ENCODE results near the gene PHF12. TPM values are rescaled to one million over a fixed set of nuclear protein-coding genes. Genes with fewer than 3 reads are reported as not detected.

PHF12 gene
- polyA plus RNA-seq, 2 of the 4 experiments (the other 2 are of a cell fraction) = 25.3 to 29.9 TPM

DNA sequence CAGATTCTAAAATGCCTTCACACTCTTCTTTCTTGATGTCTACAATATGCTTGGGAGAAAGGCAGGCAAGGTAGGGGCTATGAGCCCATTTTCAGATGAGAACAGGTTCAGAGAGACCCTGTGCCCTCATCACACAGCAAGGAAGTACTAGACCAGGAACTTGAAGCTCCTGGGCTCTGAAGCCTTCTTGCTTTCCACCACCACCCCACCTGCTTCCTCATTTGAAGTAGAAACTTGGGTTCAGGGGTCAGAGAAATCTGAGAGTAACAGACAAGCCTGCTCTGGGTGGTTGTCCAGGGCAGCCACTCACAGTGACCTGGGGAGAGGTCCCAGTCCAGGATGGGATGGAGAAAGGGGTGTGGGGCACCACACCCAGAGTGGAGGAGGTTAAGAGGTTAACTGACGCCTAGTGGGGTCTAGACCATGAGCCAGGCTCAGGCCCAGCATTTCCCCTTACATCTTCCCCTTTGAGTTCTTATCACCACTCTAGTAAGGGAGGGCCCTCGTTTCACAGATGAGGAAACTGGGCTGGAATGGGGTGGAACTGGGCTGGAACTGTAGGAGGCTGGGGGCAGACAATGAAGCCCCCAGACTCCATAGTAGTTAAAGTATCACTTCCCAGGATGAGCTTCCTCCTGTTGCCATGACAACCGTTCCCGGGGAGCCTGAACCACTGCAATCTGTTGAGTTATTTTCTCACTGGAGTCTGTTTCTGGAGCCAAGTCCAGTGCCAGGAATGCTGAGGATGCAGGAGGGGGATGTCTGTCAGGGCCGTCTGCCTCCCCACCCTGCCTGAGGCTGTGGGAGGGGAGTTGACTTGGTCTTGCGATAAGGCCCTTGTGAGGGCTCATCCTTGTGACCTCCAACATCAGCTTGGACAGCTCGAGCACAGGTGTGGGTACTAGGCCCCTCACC is 16.2 kb upstream of the PHF12 start:
- H3K4me3 ChIP-seq = no peak overlapping the region
- H3K9me3 ChIP-seq = no peaks in the 10 kb centered on the region
- DNase-seq (ENCODE audit: low read depth in 1 of 2, low spot score in 1 of 2) (no peak), FAIRE-seq (no peak), ATAC-seq (no peak)
- CTCF ChIA-PET = interaction anchor here (0.8 to 7.8 kb wide), 15 partner anchors 11 to 240 kb away, joined by 3 to 255 read pairs (median 4); no protein-coding TSS in a partner anchor
- H3K27ac ChIP-seq = no peak overlapping the region
- WGBS (ENCODE audit: missing lambda C conversion rate) = 43% methylated on average over 7 of the region's 7 CpGs
- H3K4me2 ChIP-seq = no peak overlapping the region
- 0 out of 3 replicates have a peak, but pooled peaks cover 6% of the 10 kb centered on the region for H3K4me1 ChIP-seq
- TF ChIP-seq FOSL2 (IDR thresholded peaks at IDR 0.05) (no peak), FOSL2 (CRISPR knock-in tag; IDR thresholded peaks at IDR 0.05) (no peak)
- POLR2A ChIA-PET = no interaction called here

GRCh38 chr17:28963841-28964240 is 12.5 kb upstream of the PHF12 start:
- ChIA-PET CTCF (interaction anchor here (0.7 to 15.4 kb wide), 21 partner anchors 8 to 255 kb away, joined by 3 to 1025 read pairs (median 6); partner anchors contain the start of genes PHF12 and TLCD1), POLR2A (interaction anchor here (0.9 kb wide), 1 partner anchor 236 kb away, joined by 3 read pairs; no protein-coding TSS in a partner anchor)
- Histone ChIP-seq H3K9me3 (no peaks in the 10 kb centered on the region), H3K4me2 (no peak overlapping the region), H3K27ac (no peak overlapping the region), H3K4me1 (0 out of 3 replicates have a peak, but pooled peaks cover 6% of the 10 kb centered on the region), H3K4me3 (no peak overlapping the region)
- TF ChIP-seq ZC3H11A (IDR thresholded peaks at IDR 0.05) = no peak
- TF ChIP-seq SREBF2 (IDR thresholded peaks at IDR 0.05) = no peak
- no peak for TF ChIP-seq TFCP2L1 (CRISPR knock-in tag; IDR thresholded peaks at IDR 0.05)
- ATAC-seq = no peak
- FAIRE-seq = no peak
- WGBS (ENCODE audit: missing lambda C conversion rate) = 44% methylated on average over 7 of the region's 8 CpGs
- no peak for DNase-seq (ENCODE audit: low read depth in 1 of 2, low spot score in 1 of 2)

- FAIRE-seq (no peak), ATAC-seq (no peak), DNase-seq (ENCODE audit: low read depth in 1 of 2, low spot score in 1 of 2) (no peak)
- TF ChIP-seq NFE2L2 (conservative IDR thresholded peaks at IDR 0.05; ENCODE audit: low read length) = no peak
- TF ChIP-seq MYC (IDR thresholded peaks at IDR 0.05; ENCODE audit: borderline replicate concordance, low read length) = no peak
- no peak for TF ChIP-seq RCOR1 (IDR thresholded peaks at IDR 0.05; ENCODE audit: low read depth, low read length)
- TF ChIP-seq JUNB (IDR thresholded peaks at IDR 0.05) = no peak
- no peak for TF ChIP-seq SMC3 (IDR thresholded peaks at IDR 0.05)
- no peak for TF ChIP-seq HOXA7 (CRISPR knock-in tag; IDR thresholded peaks at IDR 0.05)
- no peak for TF ChIP-seq CHD4 (IDR thresholded peaks at IDR 0.05; ENCODE audit: borderline replicate concordance)
- TF ChIP-seq FOSL2 (IDR thresholded peaks at IDR 0.05) = no peak
- TF ChIP-seq FOSL2 (CRISPR knock-in tag; IDR thresholded peaks at IDR 0.05) = no peak
- no peak for TF ChIP-seq MAZ (IDR thresholded peaks at IDR 0.05; ENCODE audit: borderline replicate concordance, low read depth, low read length)
- no peak for TF ChIP-seq HEYL (CRISPR knock-in tag; IDR thresholded peaks at IDR 0.05)
- TF ChIP-seq, protein P1, sequence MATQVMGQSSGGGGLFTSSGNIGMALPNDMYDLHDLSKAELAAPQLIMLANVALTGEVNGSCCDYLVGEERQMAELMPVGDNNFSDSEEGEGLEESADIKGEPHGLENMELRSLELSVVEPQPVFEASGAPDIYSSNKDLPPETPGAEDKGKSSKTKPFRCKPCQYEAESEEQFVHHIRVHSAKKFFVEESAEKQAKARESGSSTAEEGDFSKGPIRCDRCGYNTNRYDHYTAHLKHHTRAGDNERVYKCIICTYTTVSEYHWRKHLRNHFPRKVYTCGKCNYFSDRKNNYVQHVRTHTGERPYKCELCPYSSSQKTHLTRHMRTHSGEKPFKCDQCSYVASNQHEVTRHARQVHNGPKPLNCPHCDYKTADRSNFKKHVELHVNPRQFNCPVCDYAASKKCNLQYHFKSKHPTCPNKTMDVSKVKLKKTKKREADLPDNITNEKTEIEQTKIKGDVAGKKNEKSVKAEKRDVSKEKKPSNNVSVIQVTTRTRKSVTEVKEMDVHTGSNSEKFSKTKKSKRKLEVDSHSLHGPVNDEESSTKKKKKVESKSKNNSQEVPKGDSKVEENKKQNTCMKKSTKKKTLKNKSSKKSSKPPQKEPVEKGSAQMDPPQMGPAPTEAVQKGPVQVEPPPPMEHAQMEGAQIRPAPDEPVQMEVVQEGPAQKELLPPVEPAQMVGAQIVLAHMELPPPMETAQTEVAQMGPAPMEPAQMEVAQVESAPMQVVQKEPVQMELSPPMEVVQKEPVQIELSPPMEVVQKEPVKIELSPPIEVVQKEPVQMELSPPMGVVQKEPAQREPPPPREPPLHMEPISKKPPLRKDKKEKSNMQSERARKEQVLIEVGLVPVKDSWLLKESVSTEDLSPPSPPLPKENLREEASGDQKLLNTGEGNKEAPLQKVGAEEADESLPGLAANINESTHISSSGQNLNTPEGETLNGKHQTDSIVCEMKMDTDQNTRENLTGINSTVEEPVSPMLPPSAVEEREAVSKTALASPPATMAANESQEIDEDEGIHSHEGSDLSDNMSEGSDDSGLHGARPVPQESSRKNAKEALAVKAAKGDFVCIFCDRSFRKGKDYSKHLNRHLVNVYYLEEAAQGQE (IDR thresholded peaks at IDR 0.05) = no peak
- TF ChIP-seq EP300 (IDR thresholded peaks at IDR 0.05) = no peak
- no peak for TF ChIP-seq BHLHE40 (IDR thresholded peaks at IDR 0.05; ENCODE audit: low read depth, low read length)
- TF ChIP-seq RARB (CRISPR knock-in tag; IDR thresholded peaks at IDR 0.05) = no peak
- no peak for TF ChIP-seq NPAS2 (CRISPR knock-in tag; IDR thresholded peaks at IDR 0.05; ENCODE audit: borderline replicate concordance)
- TF ChIP-seq, protein P2, sequence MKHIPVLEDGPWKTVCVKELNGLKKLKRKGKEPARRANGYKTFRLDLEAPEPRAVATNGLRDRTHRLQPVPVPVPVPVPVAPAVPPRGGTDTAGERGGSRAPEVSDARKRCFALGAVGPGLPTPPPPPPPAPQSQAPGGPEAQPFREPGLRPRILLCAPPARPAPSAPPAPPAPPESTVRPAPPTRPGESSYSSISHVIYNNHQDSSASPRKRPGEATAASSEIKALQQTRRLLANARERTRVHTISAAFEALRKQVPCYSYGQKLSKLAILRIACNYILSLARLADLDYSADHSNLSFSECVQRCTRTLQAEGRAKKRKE (CRISPR knock-in tag; IDR thresholded peaks at IDR 0.05; ENCODE audit: low read depth) = no peak
- TF ChIP-seq, protein P3, sequence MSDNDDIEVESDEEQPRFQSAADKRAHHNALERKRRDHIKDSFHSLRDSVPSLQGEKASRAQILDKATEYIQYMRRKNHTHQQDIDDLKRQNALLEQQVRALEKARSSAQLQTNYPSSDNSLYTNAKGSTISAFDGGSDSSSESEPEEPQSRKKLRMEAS (IDR thresholded peaks at IDR 0.05) = no peak
- no peak for TF ChIP-seq KDM5A (IDR thresholded peaks at IDR 0.05)
- Histone ChIP-seq H3K4me1 (0 out of 3 replicates have a peak, but pooled peaks cover 6% of the 10 kb centered on the region), H3K27ac (no peak overlapping the region), H3K9me3 (no peaks in the 10 kb centered on the region), H3K4me3 (no peak overlapping the region), H3K4me2 (no peak overlapping the region)
- ChIA-PET CTCF (interaction anchor here (0.7 to 15.4 kb wide), 11 partner anchors 11 to 787 kb away, joined by 3 to 1025 read pairs (median 6); partner anchors contain the start of genes PHF12 and TLCD1), POLR2A (interaction anchor here (0.7 kb wide), 1 partner anchor 31 kb away, joined by 4 read pairs; no protein-coding TSS in a partner anchor)
- 60% methylated on average over 6 of the region's 6 CpGs for WGBS (ENCODE audit: missing lambda C conversion rate)
Observed at GRCh38 chr17:28963055-28963611, 11.8 kb upstream of the PHF12 start.

Data from A549 (cell line).